Cardiac fibroblast (primary cell): ENCODE data around the gene KIAA0586.

Experiments used
- DNase-seq, 2 donors: peaks; one replicate each; pipeline versions ENCODE4 v3.0.0 to v3.0.0-alpha.2; 2010; ENCODE audit warnings: low read depth in 2 of 2
- H3K4me3 ChIP-seq, 2 donors: replicated peaks in 1 of 2; 1 replicate in 1 of 2; 2 replicates in 1 of 2; pipeline ENCODE4 v1.5.1; 2011; ENCODE audit warnings: low read depth in 2 of 2, low read length in 2 of 2, mild to moderate bottlenecking in 2 of 2, moderate library complexity in 1 of 2
- TF ChIP-seq, protein P1 (sequence below): IDR thresholded peaks from one replicate; pipeline ENCODE4 v1.5.1; 2011; ENCODE audit warnings: low read depth, mild to moderate bottlenecking, low read length, inconsistent platforms

The KIAA0586 gene

DNA sequence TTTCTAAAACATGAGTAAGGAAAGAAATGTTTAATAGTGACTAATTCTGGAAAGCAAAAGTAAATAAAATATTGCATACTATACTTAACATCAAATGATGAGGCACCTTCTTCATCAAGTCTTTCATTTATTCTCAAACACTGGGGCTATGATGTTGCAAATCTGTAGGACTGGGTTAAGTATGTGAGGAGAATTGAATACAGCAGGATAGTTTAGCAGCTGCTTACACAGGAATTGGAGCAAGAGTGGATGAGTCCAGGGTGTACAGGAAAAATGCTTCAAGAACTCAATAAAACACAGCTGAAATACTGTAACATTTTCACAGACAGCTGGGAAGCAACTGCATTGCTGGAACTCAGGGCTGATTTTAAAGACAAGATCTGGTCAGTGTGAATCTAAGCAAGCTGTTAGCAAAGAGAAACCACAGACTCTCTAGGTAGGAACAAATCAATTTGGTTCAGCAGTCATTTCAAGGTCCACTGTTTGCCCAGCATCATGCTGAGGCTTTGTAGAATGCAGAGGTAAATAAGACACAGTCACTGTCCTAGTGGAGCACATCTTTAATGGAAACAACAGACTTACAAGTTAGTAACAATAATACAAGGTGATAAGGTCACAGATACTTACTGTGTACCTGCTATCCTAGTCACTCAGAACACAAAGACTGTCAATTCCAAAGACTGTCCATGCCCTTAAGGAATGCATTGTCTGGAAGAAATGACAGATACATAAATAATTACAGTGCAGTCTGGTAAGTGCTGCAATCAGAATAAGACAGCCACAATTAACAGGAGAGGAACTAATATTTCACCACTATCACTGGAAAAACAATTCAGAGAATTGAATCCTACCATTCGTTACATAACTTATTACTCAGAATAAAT lies 113.5 kb downstream of the KIAA0586 start:
- no peak overlapping the region for H3K4me3 ChIP-seq
- DNase-seq, result no peak
- TF ChIP-seq, protein P1, sequence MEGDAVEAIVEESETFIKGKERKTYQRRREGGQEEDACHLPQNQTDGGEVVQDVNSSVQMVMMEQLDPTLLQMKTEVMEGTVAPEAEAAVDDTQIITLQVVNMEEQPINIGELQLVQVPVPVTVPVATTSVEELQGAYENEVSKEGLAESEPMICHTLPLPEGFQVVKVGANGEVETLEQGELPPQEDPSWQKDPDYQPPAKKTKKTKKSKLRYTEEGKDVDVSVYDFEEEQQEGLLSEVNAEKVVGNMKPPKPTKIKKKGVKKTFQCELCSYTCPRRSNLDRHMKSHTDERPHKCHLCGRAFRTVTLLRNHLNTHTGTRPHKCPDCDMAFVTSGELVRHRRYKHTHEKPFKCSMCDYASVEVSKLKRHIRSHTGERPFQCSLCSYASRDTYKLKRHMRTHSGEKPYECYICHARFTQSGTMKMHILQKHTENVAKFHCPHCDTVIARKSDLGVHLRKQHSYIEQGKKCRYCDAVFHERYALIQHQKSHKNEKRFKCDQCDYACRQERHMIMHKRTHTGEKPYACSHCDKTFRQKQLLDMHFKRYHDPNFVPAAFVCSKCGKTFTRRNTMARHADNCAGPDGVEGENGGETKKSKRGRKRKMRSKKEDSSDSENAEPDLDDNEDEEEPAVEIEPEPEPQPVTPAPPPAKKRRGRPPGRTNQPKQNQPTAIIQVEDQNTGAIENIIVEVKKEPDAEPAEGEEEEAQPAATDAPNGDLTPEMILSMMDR, result no peak

DNA sequence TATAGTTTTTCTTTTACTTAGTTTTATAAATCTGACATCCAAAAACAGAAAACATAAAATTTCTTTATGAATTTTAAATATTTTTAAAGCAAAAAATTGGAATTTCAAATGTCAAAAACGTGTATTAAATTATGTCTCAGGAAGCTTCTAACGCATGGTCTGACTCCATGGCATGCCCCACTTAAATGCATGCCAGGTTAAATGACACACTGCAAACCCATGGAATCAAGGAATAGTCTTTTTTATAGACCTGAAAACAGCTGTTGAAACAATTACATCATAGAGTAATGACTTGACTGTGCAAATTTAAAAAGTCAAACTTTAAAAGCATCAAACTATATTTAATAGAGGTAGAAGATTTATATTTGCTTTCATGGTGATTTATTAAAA lies 114.1 kb downstream of the KIAA0586 start:
- TF ChIP-seq, protein P1, result no peak
- no peak for DNase-seq
- H3K4me3 ChIP-seq, result no peak overlapping the region

DNA sequence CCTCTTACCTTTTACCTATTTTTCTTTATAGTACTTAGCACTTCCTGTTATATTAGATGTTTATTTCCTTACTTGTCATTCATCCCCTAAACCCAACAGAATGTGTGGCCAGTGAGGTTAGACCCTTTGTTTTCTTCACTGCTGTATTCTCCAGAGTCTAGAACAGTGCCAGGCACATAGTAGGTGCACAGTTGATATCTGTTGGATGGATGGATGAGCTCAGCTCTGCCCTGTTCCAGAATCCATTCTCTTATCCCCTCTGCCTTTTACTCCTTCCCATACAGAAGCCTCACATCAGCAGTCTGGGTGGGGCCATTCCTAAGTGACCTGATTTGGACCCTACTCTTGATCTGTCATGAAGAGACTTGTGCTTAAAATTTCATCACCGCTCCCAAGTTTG lies 115.7 kb downstream of the KIAA0586 start:
- TF ChIP-seq, protein P1, result no peak
- no peak for DNase-seq
- H3K4me3 ChIP-seq, result no peak overlapping the region

DNA sequence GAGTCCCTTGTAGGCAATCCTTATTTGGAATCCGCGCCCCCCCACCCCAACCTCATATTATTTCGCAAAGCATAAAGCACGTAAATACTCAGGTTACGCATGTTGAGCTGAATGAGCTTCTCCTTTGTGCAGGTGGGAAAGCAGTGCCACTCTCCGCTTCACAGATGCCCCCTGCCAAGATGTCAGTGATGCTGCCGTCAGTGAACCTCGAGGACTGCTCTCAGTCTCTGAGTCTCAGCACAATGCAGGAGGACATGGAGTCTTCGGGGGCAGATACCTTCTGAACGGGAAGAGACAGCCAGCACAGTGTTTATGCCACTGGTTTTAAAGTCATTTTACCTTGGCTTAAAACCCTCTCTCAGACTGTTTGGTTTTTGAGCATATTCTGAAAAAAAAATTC lies 120.1 kb downstream of the KIAA0586 start:
- TF ChIP-seq, protein P1, result no peak
- no peak for DNase-seq
- H3K4me3 ChIP-seq, result no peak overlapping the region

DNA sequence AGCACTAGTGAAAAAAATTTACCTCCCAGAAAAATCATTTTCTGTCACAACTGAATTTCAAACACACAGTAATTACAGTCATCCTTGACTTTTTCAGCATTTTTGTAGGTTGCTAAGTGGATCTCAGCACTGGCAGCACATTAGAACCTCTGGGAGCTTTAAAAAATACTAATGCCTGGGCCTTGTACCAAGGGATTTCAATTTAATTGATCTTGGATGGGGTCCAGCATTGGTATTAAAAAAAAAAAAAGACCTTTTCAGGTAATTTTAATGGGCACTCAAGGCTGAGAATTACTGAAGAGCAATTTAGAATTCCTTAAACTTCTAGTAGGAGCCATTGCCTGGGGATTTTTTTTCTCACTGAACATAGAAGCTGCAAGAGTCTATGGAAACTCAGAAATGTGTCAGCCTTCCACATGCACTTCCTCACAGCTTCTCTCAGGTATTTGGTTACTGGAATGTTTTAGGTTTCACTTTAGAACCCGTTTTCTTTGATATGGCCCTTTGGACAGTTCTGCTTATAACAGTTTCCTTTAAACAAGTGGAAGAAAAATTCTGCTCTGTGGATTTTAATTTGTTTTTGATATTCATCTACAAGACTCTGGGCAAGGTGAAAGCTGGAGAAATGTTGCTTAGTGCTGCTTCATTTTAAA lies 121.7 kb downstream of the KIAA0586 start:
- TF ChIP-seq, protein P1, result no peak
- DNase-seq, result no peak
- H3K4me3 ChIP-seq, result no peak overlapping the region

DNA sequence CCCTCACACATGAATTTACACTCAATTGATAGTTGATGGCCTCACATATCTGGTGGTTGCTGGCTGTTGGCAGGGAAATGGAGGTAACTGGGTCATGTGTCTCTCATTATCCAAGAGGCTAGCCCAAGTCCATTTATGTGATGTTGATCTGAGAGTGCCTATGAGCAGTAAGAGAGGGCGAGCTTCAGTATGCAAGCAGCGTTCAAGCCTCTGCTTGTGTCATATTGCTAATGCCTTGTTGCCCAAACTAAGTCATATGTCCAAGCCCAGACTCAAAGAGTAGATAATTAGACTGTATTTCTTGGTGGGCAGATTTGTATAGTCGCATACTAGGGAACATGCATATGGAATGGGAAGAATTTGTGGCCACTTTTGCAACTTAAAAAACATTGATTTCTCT lies 126.4 kb downstream of the KIAA0586 start:
- H3K4me3 ChIP-seq, result no peak overlapping the region
- DNase-seq, result no peak
- TF ChIP-seq, protein P1, result no peak
